NT2/D1 (cell line): Measurements from ENCODE around the gene ZBTB8B.

Experiments
- DNase-seq: peaks from one replicate; pipeline ENCODE4 v3.0.0-alpha.2; 2011; ENCODE audit warnings: low read depth, low spot score
- H3K27me3 ChIP-seq: 2 replicates; pipeline ENCODE4 v1.6.0; 2011; ENCODE audit warnings: mild to moderate bottlenecking; ENCODE audit not compliant: insufficient read length, insufficient read depth
- H3K36me3 ChIP-seq: 2 replicates; pipeline ENCODE4 v1.6.1; 2011; ENCODE audit warnings: mild to moderate bottlenecking, low read length, mixed read lengths; ENCODE audit not compliant: insufficient read depth, insufficient read length
- H3K4me1 ChIP-seq: 2 replicates; pipeline ENCODE4 v1.5.1; 2011; ENCODE audit not compliant: insufficient read depth, insufficient read length
- H3K4me3 ChIP-seq: 2 replicates; pipeline ENCODE4 v1.5.1; 2011; ENCODE audit warnings: low read depth; ENCODE audit not compliant: insufficient read length
- H3K9ac ChIP-seq: 2 replicates; pipeline ENCODE4 v1.6.0; 2011; ENCODE audit warnings: low read depth; ENCODE audit not compliant: insufficient read length
- H3K9me3 ChIP-seq: 2 replicates; pipeline ENCODE4 v1.5.1; 2011; ENCODE audit warnings: mild to moderate bottlenecking, low read length; ENCODE audit not compliant: insufficient read depth
- SUZ12 ChIP-seq: IDR thresholded peaks from 2 replicates; pipeline ENCODE4 v1.6.1; 2011; ENCODE audit not compliant: insufficient read length, insufficient read depth; ENCODE audit errors: extremely low read depth
- YY1 ChIP-seq: IDR thresholded peaks from 2 replicates; pipeline ENCODE4 v1.6.1; 2011; ENCODE audit not compliant: insufficient read length, insufficient read depth
- ZNF274 ChIP-seq: IDR thresholded peaks from 2 replicates; pipeline ENCODE4 v1.6.1; 2011; ENCODE audit warnings: mild to moderate bottlenecking, low read depth, low read length

ZBTB8B gene

DNA sequence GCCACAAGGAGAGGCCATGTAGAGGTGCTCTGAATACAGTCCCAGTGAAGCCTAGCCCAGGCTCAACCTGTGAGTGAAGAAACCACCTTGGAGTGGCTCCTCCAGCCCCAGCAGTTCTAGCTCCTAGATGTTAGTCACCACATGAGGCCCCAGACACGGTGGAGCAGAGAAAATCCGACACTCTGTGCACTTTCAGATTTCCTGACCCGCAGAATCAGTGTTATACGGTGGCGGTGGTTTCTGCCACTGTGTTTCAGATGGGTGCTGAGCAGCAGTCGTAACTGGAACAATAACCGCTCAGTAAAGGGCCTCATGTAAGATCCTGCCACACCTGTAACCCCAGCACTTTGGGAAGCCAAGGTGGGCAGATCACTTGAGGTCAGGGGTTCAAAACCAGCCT lies 38.3 kb downstream of the ZBTB8B start:
- no peak for DNase-seq
- Histone ChIP-seq H3K4me3 (no peak overlapping the region), H3K36me3 (no peaks in the 10 kb centered on the region), H3K9me3 (no peaks in the 10 kb centered on the region), H3K4me1 (no peaks in the 10 kb centered on the region), H3K27me3 (no peaks in the 10 kb centered on the region), H3K9ac (peak overlapping the region; percentile 33)
- no peak for TF ChIP-seq SUZ12
- TF ChIP-seq ZNF274: no peak
- no peak for TF ChIP-seq YY1

DNA sequence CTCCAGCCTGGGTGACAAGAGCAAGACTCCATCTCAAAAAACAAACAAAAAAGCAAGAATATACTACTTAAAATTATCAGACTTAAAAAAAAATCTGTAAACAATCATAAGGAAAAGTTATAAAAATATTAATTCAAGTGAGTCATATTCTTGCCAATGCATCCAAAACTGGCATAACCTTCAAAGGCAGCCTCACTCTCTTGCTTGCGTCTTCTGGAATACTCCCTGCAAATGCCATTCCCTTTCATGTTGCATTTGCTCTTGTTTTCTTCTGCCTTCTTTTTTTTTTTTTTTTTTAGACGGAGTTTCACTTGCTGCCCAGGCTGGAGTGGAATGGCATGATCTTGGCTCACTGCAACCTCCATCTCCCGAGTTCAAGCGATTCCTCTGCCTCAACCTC lies 42.1 kb downstream of the ZBTB8B start:
- TF ChIP-seq ZNF274 (no peak), SUZ12 (no peak), YY1 (no peak)
- Histone ChIP-seq H3K27me3 (no peaks in the 10 kb centered on the region), H3K9ac (no peak overlapping the region), H3K36me3 (no peaks in the 10 kb centered on the region), H3K9me3 (no peaks in the 10 kb centered on the region), H3K4me3 (no peak overlapping the region), H3K4me1 (peaks cover 5% of the 10 kb centered on the region)
- DNase-seq: no peak

- no peaks in the 10 kb centered on the region for H3K9me3 ChIP-seq
- H3K27me3 ChIP-seq: no peaks in the 10 kb centered on the region
- no peaks in the 10 kb centered on the region for H3K36me3 ChIP-seq
- no peak for TF ChIP-seq ZNF274
- H3K4me1 ChIP-seq: peaks cover 5% of the 10 kb centered on the region
- DNase-seq: no peak
- H3K4me3 ChIP-seq: no peak overlapping the region
- H3K9ac ChIP-seq: peak overlapping the region; percentile 26
Measured at GRCh38 chr1:32508761-32509160, 43.9 kb downstream of the ZBTB8B start.

DNA sequence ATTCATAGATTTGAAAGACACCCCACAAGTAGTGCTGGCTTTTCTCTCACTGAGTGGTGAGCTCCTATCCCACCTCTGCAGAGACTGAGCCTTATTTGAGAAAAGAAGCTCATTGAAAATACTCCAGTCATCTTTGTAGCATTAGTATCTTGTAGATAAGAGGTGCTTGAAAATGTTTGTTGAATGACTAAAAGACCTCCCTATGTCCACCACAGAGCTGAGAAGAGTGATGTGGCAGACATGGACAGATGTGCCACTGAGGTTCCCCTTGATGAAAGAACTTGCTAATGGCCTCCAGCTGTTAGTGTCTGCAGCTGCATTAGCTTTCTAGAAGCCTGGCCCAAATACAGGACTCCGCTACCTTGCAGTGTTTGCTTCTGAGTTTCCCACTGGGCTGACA lies 45.1 kb downstream of the ZBTB8B start:
- TF ChIP-seq ZNF274: no peak
- no peak for TF ChIP-seq YY1
- no peak for TF ChIP-seq SUZ12
- Histone ChIP-seq H3K9me3 (no peaks in the 10 kb centered on the region), H3K9ac (no peak overlapping the region), H3K27me3 (no peaks in the 10 kb centered on the region), H3K4me1 (peaks cover 5% of the 10 kb centered on the region), H3K36me3 (no peaks in the 10 kb centered on the region), H3K4me3 (no peak overlapping the region)
- no peak for DNase-seq
